ENCODE results near the gene PIEZO2.

PIEZO2 gene

GRCh38 chr18:10826400-10826799 lies 323.0 kb downstream of the PIEZO2 start:
- Histone ChIP-seq H3K27ac (ENCODE audit: low read length) (no peak overlapping the region), H3K27me3 (ENCODE audit: insufficient read depth, low read length) (no peaks in the 10 kb centered on the region), H3K36me3 (ENCODE audit: insufficient read depth, low read depth, low read length) (no peaks in the 10 kb centered on the region), H3K4me3 (ENCODE audit: low read length) (no peak overlapping the region), H3K4me1 (ENCODE audit: insufficient read depth, low read length) (peaks cover 6% of the 10 kb centered on the region; the same call in 1 of the 2 replicates), H3K9me3 (ENCODE audit: insufficient read depth, low read depth, low read length) (no peaks in the 10 kb centered on the region; the same call in 1 of the 2 replicates), H3K9ac (ENCODE audit: low read depth, low read length) (no peak overlapping the region)

GRCh38 chr18:10822456-10822855 lies 326.9 kb downstream of the PIEZO2 start:
- Histone ChIP-seq H3K9ac (ENCODE audit: low read depth, low read length) (no peak overlapping the region), H3K4me1 (ENCODE audit: insufficient read depth, low read length) (peaks cover 6% of the 10 kb centered on the region; the same call in 1 of the 2 replicates), H3K27me3 (ENCODE audit: insufficient read depth, low read length) (no peaks in the 10 kb centered on the region), H3K36me3 (ENCODE audit: insufficient read depth, low read depth, low read length) (no peaks in the 10 kb centered on the region), H3K4me3 (ENCODE audit: low read length) (no peak overlapping the region), H3K27ac (ENCODE audit: low read length) (no peak overlapping the region), H3K9me3 (ENCODE audit: insufficient read depth, low read depth, low read length) (no peaks in the 10 kb centered on the region; the same call in 1 of the 2 replicates)

GRCh38 chr18:10820681-10821080 lies 328.7 kb downstream of the PIEZO2 start:
- H3K36me3 ChIP-seq (ENCODE audit: insufficient read depth, low read depth, low read length): no peaks in the 10 kb centered on the region
- H3K9ac ChIP-seq (ENCODE audit: low read depth, low read length): no peak overlapping the region
- H3K9me3 ChIP-seq (ENCODE audit: insufficient read depth, low read depth, low read length): no peaks in the 10 kb centered on the region; the same call in 1 of the 2 replicates
- no peak overlapping the region for H3K4me3 ChIP-seq (ENCODE audit: low read length)
- H3K27me3 ChIP-seq (ENCODE audit: insufficient read depth, low read length): no peaks in the 10 kb centered on the region
- H3K27ac ChIP-seq (ENCODE audit: low read length): no peak overlapping the region
- H3K4me1 ChIP-seq (ENCODE audit: insufficient read depth, low read length): peaks cover 6% of the 10 kb centered on the region; the same call in 1 of the 2 replicates

- H3K27me3 ChIP-seq (ENCODE audit: insufficient read depth, low read length): no peaks in the 10 kb centered on the region
- H3K9me3 ChIP-seq (ENCODE audit: insufficient read depth, low read depth, low read length): no peaks in the 10 kb centered on the region
- H3K4me1 ChIP-seq (ENCODE audit: insufficient read depth, low read length): no peaks in the 10 kb centered on the region
- H3K27ac ChIP-seq (ENCODE audit: low read length): no peak overlapping the region
- H3K36me3 ChIP-seq (ENCODE audit: insufficient read depth, low read depth, low read length): no peaks in the 10 kb centered on the region
- H3K9ac ChIP-seq (ENCODE audit: low read depth, low read length): no peak overlapping the region
- H3K4me3 ChIP-seq (ENCODE audit: low read length): no peak overlapping the region
These were observed 335.0 kb downstream of the PIEZO2 start for GRCh38 chr18:10814336-10814735.

GRCh38 chr18:10805587-10806118 lies 343.7 kb downstream of the PIEZO2 start:
- no peak overlapping the region for H3K9ac ChIP-seq (ENCODE audit: low read depth, low read length)

GRCh38 chr18:10804126-10804525 lies 345.2 kb downstream of the PIEZO2 start:
- no peak overlapping the region for H3K27ac ChIP-seq (ENCODE audit: low read length)
- no peaks in the 10 kb centered on the region for H3K27me3 ChIP-seq (ENCODE audit: insufficient read depth, low read length)
- no peak overlapping the region for H3K4me3 ChIP-seq (ENCODE audit: low read length)
- H3K36me3 ChIP-seq (ENCODE audit: insufficient read depth, low read depth, low read length): no peaks in the 10 kb centered on the region
- H3K9me3 ChIP-seq (ENCODE audit: insufficient read depth, low read depth, low read length): no peaks in the 10 kb centered on the region
- H3K4me1 ChIP-seq (ENCODE audit: insufficient read depth, low read length): peaks cover 3% of the 10 kb centered on the region; the same call in 1 of the 2 replicates
- H3K9ac ChIP-seq (ENCODE audit: low read depth, low read length): no peak overlapping the region

More at GRCh38 chr18:10805587-10806118, 343.7 kb downstream of the PIEZO2 start:
- Histone ChIP-seq H3K27ac (ENCODE audit: low read length) (no peak overlapping the region), H3K27me3 (ENCODE audit: insufficient read depth, low read length) (no peaks in the 10 kb centered on the region), H3K4me3 (ENCODE audit: low read length) (no peak overlapping the region), H3K9me3 (ENCODE audit: insufficient read depth, low read depth, low read length) (no peaks in the 10 kb centered on the region), H3K4me1 (ENCODE audit: insufficient read depth, low read length) (no peaks in the 10 kb centered on the region), H3K36me3 (ENCODE audit: insufficient read depth, low read depth, low read length) (no peaks in the 10 kb centered on the region)

GRCh38 chr18:10798727-10799550 lies 350.4 kb downstream of the PIEZO2 start:
- Histone ChIP-seq H3K4me1 (ENCODE audit: insufficient read depth, low read length) (peaks cover 10% of the 10 kb centered on the region; the same call in 1 of the 2 replicates), H3K27ac (ENCODE audit: low read length) (no peak overlapping the region), H3K36me3 (ENCODE audit: insufficient read depth, low read depth, low read length) (no peaks in the 10 kb centered on the region), H3K27me3 (ENCODE audit: insufficient read depth, low read length) (no peaks in the 10 kb centered on the region), H3K9me3 (ENCODE audit: insufficient read depth, low read depth, low read length) (no peaks in the 10 kb centered on the region), H3K4me3 (ENCODE audit: low read length) (no peak overlapping the region), H3K9ac (ENCODE audit: low read depth, low read length) (no peak overlapping the region)

- no peak overlapping the region for H3K4me3 ChIP-seq (ENCODE audit: low read length)
- no peak overlapping the region for H3K27ac ChIP-seq (ENCODE audit: low read length)
- H3K9me3 ChIP-seq (ENCODE audit: insufficient read depth, low read depth, low read length): no peaks in the 10 kb centered on the region
- peaks cover 10% of the 10 kb centered on the region; the same call in 1 of the 2 replicates for H3K4me1 ChIP-seq (ENCODE audit: insufficient read depth, low read length)
- H3K9ac ChIP-seq (ENCODE audit: low read depth, low read length): no peak overlapping the region
- H3K36me3 ChIP-seq (ENCODE audit: insufficient read depth, low read depth, low read length): no peaks in the 10 kb centered on the region
- no peaks in the 10 kb centered on the region for H3K27me3 ChIP-seq (ENCODE audit: insufficient read depth, low read length)
These were observed 351.5 kb downstream of the PIEZO2 start for GRCh38 chr18:10797896-10798295.

- H3K27me3 ChIP-seq (ENCODE audit: insufficient read depth, low read length): no peaks in the 10 kb centered on the region
- H3K4me3 ChIP-seq (ENCODE audit: low read length): no peak overlapping the region
- H3K9ac ChIP-seq (ENCODE audit: low read depth, low read length): no peak overlapping the region
- no peaks in the 10 kb centered on the region for H3K36me3 ChIP-seq (ENCODE audit: insufficient read depth, low read depth, low read length)
- no peaks in the 10 kb centered on the region for H3K9me3 ChIP-seq (ENCODE audit: insufficient read depth, low read depth, low read length)
- peaks cover 12% of the 10 kb centered on the region; the same call in 1 of the 2 replicates for H3K4me1 ChIP-seq (ENCODE audit: insufficient read depth, low read length)
- H3K27ac ChIP-seq (ENCODE audit: low read length): no peak overlapping the region
These were observed 354.6 kb downstream of the PIEZO2 start for GRCh38 chr18:10794771-10795170.

- Histone ChIP-seq H3K27me3 (ENCODE audit: insufficient read depth, low read length) (no peaks in the 10 kb centered on the region), H3K4me1 (ENCODE audit: insufficient read depth, low read length) (peaks cover 6% of the 10 kb centered on the region; the same call in 1 of the 2 replicates), H3K27ac (ENCODE audit: low read length) (no peak overlapping the region), H3K36me3 (ENCODE audit: insufficient read depth, low read depth, low read length) (no peaks in the 10 kb centered on the region), H3K9me3 (ENCODE audit: insufficient read depth, low read depth, low read length) (no peaks in the 10 kb centered on the region), H3K9ac (ENCODE audit: low read depth, low read length) (no peak overlapping the region), H3K4me3 (ENCODE audit: low read length) (no peak overlapping the region)
These were observed 355.5 kb downstream of the PIEZO2 start for GRCh38 chr18:10793730-10794370.

GRCh38 chr18:10792181-10792580 lies 357.2 kb downstream of the PIEZO2 start:
- no peaks in the 10 kb centered on the region for H3K27me3 ChIP-seq (ENCODE audit: insufficient read depth, low read length)
- H3K4me3 ChIP-seq (ENCODE audit: low read length): no peak overlapping the region
- H3K27ac ChIP-seq (ENCODE audit: low read length): no peak overlapping the region
- H3K4me1 ChIP-seq (ENCODE audit: insufficient read depth, low read length): peaks cover 2% of the 10 kb centered on the region; the same call in 1 of the 2 replicates
- H3K9ac ChIP-seq (ENCODE audit: low read depth, low read length): no peak overlapping the region
- H3K9me3 ChIP-seq (ENCODE audit: insufficient read depth, low read depth, low read length): no peaks in the 10 kb centered on the region
- no peaks in the 10 kb centered on the region for H3K36me3 ChIP-seq (ENCODE audit: insufficient read depth, low read depth, low read length)

Measured in iPS-20b (cell line).